ENCODE data around the gene LRRC74A.

LRRC74A gene

DNA sequence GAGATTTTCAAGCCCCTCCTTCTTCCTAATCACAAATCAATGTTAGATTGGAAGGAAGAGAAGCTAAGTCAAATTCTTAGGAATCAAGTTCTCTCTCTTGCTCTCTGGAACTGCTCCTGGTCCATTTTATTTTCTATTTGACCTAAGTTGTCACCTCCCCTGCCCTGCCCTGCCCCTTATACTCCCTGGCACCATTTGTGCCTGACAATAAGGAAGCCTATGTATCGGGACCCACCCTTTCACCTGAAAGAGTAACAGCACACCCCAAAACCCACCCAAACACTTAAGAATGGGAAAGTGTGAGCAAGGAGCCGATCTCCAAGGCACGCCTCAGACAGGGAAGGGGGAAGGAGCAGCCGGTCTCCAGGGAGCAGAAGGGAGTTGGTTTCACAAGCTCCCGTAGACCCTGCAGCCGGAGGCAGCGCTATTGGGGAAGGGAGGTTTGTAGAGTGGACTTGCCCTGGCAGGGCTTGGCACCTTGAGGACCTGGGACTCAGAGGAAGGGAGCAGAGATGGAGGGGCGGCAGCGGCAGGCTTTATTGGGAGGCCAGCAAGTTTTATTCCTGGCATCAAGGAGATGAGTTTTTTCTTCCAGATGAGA lies 1.6 kb downstream of the LRRC74A start:
- Histone ChIP-seq H4K8ac (ENCODE audit: low read depth, low read length) (no peak overlapping the region), H3K27me3 (ENCODE audit: insufficient read depth, low read length, poor library complexity) (no peaks in the 10 kb centered on the region), H3K9ac (ENCODE audit: low read length) (no peak overlapping the region), H2BK120ac (ENCODE audit: low read depth, low read length) (no peak overlapping the region), H3K79me1 (ENCODE audit: low read length) (no peaks in the 10 kb centered on the region), H3K4me1 (ENCODE audit: control insufficient read depth, low read depth, low read length) (no peaks in the 10 kb centered on the region), H3K36me3 (ENCODE audit: control insufficient read depth, insufficient read depth, low read length) (no peaks in the 10 kb centered on the region), H2AK5ac (ENCODE audit: low read length) (no peak overlapping the region), H3K18ac (ENCODE audit: low read length) (no peak overlapping the region), H3K27ac (ENCODE audit: low read depth, low read length) (no peak overlapping the region), H3K56ac (ENCODE audit: low read length) (no peak overlapping the region), H3K79me2 (ENCODE audit: control insufficient read depth, insufficient read depth, low read length) (no peaks in the 10 kb centered on the region), H2BK15ac (replicated peaks; ENCODE audit: low read depth) (no peak overlapping the region), H3K23ac (ENCODE audit: low read length) (no peak overlapping the region), H3K4me3 (ENCODE audit: low read length) (no peak overlapping the region), H3K4ac (ENCODE audit: low read depth, low read length) (no peak overlapping the region), H3K4me2 (ENCODE audit: low read length) (no peak overlapping the region), H4K5ac (ENCODE audit: low read length) (no peak overlapping the region), H2BK5ac (ENCODE audit: low read length) (no peak overlapping the region)
- DNase-seq = no peak
- WGBS (ENCODE audit: extremely low coverage, insufficient coverage, low lambda C conversion rate) = no CpG with 5 or more reads among the region's 9 CpGs

DNA sequence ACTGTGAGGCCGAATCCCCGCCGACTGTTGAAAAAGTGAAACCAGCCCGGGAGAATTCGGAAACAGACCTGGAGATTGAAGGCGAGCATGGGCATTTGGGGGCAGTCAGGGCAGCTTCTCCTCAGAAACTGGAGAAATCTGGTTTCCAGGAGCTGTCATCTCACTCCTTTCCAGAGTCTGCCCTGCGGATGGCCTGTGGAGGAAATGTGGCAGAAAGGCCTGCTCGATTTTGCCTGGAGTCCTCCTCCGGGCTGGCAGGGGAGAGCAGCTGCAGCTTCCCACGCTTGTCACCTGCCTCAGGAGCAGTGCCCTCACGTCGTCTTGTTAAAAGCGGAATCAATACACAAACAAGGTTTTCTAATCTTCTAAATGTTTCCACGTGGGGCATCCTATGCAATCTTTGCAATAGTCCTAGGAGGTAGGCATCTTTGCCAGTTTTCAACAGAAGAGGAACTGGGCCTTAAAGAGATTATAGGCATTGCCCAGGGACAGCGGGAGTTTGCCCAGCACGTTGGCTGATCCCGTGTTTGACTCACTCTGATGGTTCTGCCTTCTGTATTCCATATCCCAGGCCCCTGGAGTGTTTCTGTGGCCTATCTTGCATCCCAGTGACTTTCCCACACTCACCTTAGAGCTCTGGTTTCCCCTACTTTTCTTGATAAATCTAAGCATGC lies 2.3 kb downstream of the LRRC74A start:
- Histone ChIP-seq H3K4me2 (ENCODE audit: low read length) (no peak overlapping the region), H3K56ac (ENCODE audit: low read length) (no peak overlapping the region), H4K5ac (ENCODE audit: low read length) (no peak overlapping the region), H2BK5ac (ENCODE audit: low read length) (no peak overlapping the region), H3K27ac (ENCODE audit: low read depth, low read length) (no peak overlapping the region), H2AK5ac (ENCODE audit: low read length) (no peak overlapping the region), H3K36me3 (ENCODE audit: control insufficient read depth, insufficient read depth, low read length) (no peaks in the 10 kb centered on the region), H4K8ac (ENCODE audit: low read depth, low read length) (no peak overlapping the region), H2BK15ac (replicated peaks; ENCODE audit: low read depth) (no peak overlapping the region), H3K4ac (ENCODE audit: low read depth, low read length) (no peak overlapping the region), H3K4me3 (ENCODE audit: low read length) (no peak overlapping the region), H3K79me2 (ENCODE audit: control insufficient read depth, insufficient read depth, low read length) (no peaks in the 10 kb centered on the region), H2BK120ac (ENCODE audit: low read depth, low read length) (no peak overlapping the region), H3K4me1 (ENCODE audit: control insufficient read depth, low read depth, low read length) (no peaks in the 10 kb centered on the region), H3K9ac (ENCODE audit: low read length) (no peak overlapping the region), H3K23ac (ENCODE audit: low read length) (no peak overlapping the region), H3K79me1 (ENCODE audit: low read length) (no peaks in the 10 kb centered on the region), H3K18ac (ENCODE audit: low read length) (no peak overlapping the region), H3K27me3 (ENCODE audit: insufficient read depth, low read length, poor library complexity) (no peaks in the 10 kb centered on the region)
- DNase-seq = no peak
- WGBS (ENCODE audit: extremely low coverage, insufficient coverage, low lambda C conversion rate) = no CpG with 5 or more reads among the region's 17 CpGs

DNA sequence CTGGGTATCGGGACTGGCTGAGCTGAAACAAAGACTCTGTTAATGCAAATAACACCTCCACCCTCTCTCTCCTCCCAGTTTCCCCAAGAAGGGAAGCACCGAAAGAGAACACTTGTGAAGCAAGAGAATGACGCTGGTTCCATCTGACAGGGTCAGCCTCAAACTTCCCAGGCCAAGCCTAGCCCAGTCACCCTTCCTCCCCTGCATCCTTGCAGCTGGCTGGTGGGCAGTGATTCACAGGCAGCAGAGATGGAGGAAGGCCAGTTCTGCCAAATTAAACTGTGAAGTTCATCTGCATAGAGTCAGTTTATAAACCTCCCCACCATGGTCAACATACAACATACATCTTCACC lies 2.8 kb downstream of the LRRC74A start:
- DNase-seq = peak; percentile 47
- WGBS (ENCODE audit: extremely low coverage, insufficient coverage, low lambda C conversion rate) = no CpG with 5 or more reads among the region's 3 CpGs
- H3K36me3 ChIP-seq (ENCODE audit: control insufficient read depth, insufficient read depth, low read length) = no peaks in the 10 kb centered on the region
- H3K56ac ChIP-seq (ENCODE audit: low read length) = no peak overlapping the region
- no peaks in the 10 kb centered on the region for H3K4me1 ChIP-seq (ENCODE audit: control insufficient read depth, low read depth, low read length)
- H3K79me2 ChIP-seq (ENCODE audit: control insufficient read depth, insufficient read depth, low read length) = no peaks in the 10 kb centered on the region
- no peaks in the 10 kb centered on the region for H3K79me1 ChIP-seq (ENCODE audit: low read length)
- H3K4me3 ChIP-seq (ENCODE audit: low read length) = no peak overlapping the region
- no peaks in the 10 kb centered on the region for H3K27me3 ChIP-seq (ENCODE audit: insufficient read depth, low read length, poor library complexity)
- no peak overlapping the region for H3K9ac ChIP-seq (ENCODE audit: low read length)
- no peak overlapping the region for H4K8ac ChIP-seq (ENCODE audit: low read depth, low read length)
- H3K23ac ChIP-seq (ENCODE audit: low read length) = no peak overlapping the region
- H4K5ac ChIP-seq (ENCODE audit: low read length) = no peak overlapping the region
- H2BK15ac ChIP-seq (replicated peaks; ENCODE audit: low read depth) = no peak overlapping the region
- H3K18ac ChIP-seq (ENCODE audit: low read length) = no peak overlapping the region
- no peak overlapping the region for H3K4ac ChIP-seq (ENCODE audit: low read depth, low read length)
- no peak overlapping the region for H2AK5ac ChIP-seq (ENCODE audit: low read length)
- H3K4me2 ChIP-seq (ENCODE audit: low read length) = no peak overlapping the region
- no peak overlapping the region for H3K27ac ChIP-seq (ENCODE audit: low read depth, low read length)
- no peak overlapping the region for H2BK5ac ChIP-seq (ENCODE audit: low read length)
- no peak overlapping the region for H2BK120ac ChIP-seq (ENCODE audit: low read depth, low read length)

DNA sequence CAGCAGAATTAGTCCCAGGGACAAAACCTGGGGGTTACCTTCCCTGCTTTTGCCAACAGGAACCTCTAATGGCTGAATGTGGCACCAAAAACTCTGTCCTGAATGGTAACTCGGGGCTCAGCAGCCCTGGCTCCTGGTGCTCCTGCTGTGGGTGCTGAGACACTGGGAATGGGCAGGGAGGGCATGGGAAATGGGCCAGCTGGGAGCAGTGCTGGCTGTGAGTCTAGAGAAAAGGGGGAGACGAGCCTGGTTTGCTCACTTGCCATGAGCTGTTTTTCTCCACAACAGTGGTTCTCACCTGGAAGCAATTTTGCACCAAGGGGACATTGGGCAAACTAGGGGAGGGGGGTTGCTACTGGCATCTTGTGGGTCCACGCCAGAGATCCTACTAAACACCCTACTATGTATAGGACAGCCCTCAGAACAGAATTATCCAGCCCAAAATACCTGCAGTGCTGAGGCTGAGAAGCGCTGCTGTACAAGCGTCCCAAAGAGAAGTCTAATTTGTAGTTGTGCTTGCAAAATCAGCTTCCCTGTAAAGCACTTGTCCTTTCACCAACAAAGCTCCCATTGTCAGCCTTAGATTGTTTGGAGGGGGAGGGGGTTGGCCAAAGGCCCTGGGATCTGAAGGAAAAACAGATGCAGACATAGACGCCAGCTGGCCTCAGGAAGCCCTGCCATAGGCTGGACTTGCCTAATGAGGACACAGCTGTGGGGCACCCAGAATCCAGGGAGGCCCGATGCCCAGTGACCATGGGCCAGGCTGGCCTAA lies 3.6 kb downstream of the LRRC74A start:
- Histone ChIP-seq H4K5ac (ENCODE audit: low read length) (no peak overlapping the region), H3K9ac (ENCODE audit: low read length) (no peak overlapping the region), H3K36me3 (ENCODE audit: control insufficient read depth, insufficient read depth, low read length) (no peaks in the 10 kb centered on the region), H3K18ac (ENCODE audit: low read length) (no peak overlapping the region), H3K4ac (ENCODE audit: low read depth, low read length) (no peak overlapping the region), H3K27ac (ENCODE audit: low read depth, low read length) (no peak overlapping the region), H4K8ac (ENCODE audit: low read depth, low read length) (no peak overlapping the region), H3K4me3 (ENCODE audit: low read length) (no peak overlapping the region), H2BK5ac (ENCODE audit: low read length) (no peak overlapping the region), H2BK15ac (replicated peaks; ENCODE audit: low read depth) (no peak overlapping the region), H3K23ac (ENCODE audit: low read length) (no peak overlapping the region), H3K27me3 (ENCODE audit: insufficient read depth, low read length, poor library complexity) (no peaks in the 10 kb centered on the region), H2BK120ac (ENCODE audit: low read depth, low read length) (no peak overlapping the region), H2AK5ac (ENCODE audit: low read length) (no peak overlapping the region), H3K79me1 (ENCODE audit: low read length) (no peaks in the 10 kb centered on the region), H3K79me2 (ENCODE audit: control insufficient read depth, insufficient read depth, low read length) (no peaks in the 10 kb centered on the region), H3K56ac (ENCODE audit: low read length) (no peak overlapping the region), H3K4me2 (ENCODE audit: low read length) (no peak overlapping the region), H3K4me1 (ENCODE audit: control insufficient read depth, low read depth, low read length) (no peaks in the 10 kb centered on the region)
- no CpG with 5 or more reads among the region's 7 CpGs for WGBS (ENCODE audit: extremely low coverage, insufficient coverage, low lambda C conversion rate)
- no peak for DNase-seq

DNA sequence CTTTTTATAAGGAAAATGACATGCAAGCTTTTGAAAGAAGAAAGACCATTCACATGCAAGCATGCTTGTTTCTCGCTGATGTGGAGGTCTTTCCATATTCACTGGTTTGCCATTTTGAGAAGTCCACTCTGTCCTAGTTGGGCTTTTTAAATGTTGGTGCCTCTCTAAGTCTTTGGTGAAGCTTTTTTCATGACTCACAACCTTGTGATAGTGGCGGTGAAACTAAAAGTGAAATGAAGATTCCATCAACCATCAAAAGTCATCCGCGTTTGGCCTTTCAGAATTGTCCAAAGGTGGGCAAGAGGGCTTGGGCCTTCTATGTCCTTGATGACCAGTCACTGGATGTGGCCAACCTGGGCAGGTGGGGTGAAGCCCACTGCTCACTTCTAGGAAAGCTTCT lies 4.3 kb downstream of the LRRC74A start:
- Histone ChIP-seq H3K4me1 (ENCODE audit: control insufficient read depth, low read depth, low read length) (no peaks in the 10 kb centered on the region), H3K18ac (ENCODE audit: low read length) (no peak overlapping the region), H3K23ac (ENCODE audit: low read length) (no peak overlapping the region), H3K36me3 (ENCODE audit: control insufficient read depth, insufficient read depth, low read length) (no peaks in the 10 kb centered on the region), H3K27me3 (ENCODE audit: insufficient read depth, low read length, poor library complexity) (no peaks in the 10 kb centered on the region), H3K4me3 (ENCODE audit: low read length) (no peak overlapping the region), H3K9ac (ENCODE audit: low read length) (no peak overlapping the region), H4K8ac (ENCODE audit: low read depth, low read length) (no peak overlapping the region), H3K79me2 (ENCODE audit: control insufficient read depth, insufficient read depth, low read length) (no peaks in the 10 kb centered on the region), H3K4ac (ENCODE audit: low read depth, low read length) (no peak overlapping the region), H3K4me2 (ENCODE audit: low read length) (no peak overlapping the region), H2BK15ac (replicated peaks; ENCODE audit: low read depth) (no peak overlapping the region), H2BK120ac (ENCODE audit: low read depth, low read length) (no peak overlapping the region), H3K56ac (ENCODE audit: low read length) (no peak overlapping the region), H3K79me1 (ENCODE audit: low read length) (no peaks in the 10 kb centered on the region), H2BK5ac (ENCODE audit: low read length) (no peak overlapping the region), H2AK5ac (ENCODE audit: low read length) (no peak overlapping the region), H4K5ac (ENCODE audit: low read length) (no peak overlapping the region), H3K27ac (ENCODE audit: low read depth, low read length) (no peak overlapping the region)
- no peak for DNase-seq
- no CpG with 5 or more reads among the region's 4 CpGs for WGBS (ENCODE audit: extremely low coverage, insufficient coverage, low lambda C conversion rate)
